Measurements from ENCODE around the gene SHB.

Gene SHB

GRCh38 chr9:37870799-37871176, 198.2 kb downstream of the SHB start:
- no peak overlapping the region for H3K4me3 ChIP-seq (ENCODE audit: low read depth, low read length)

- H3K4me3 ChIP-seq (ENCODE audit: low read depth, low read length), result no peak overlapping the region
Observed at GRCh38 chr9:37870081-37870798, 198.8 kb downstream of the SHB start.

Measured in iPS-11a (cell line).